SU-DHL-6 (cell line): ENCODE results near the gene TDRD6.

Source experiments
- H2AFZ ChIP-seq: fragments of 200-600 bp; sonication (generic); 2 replicates; pipeline ENCODE4 v1.6.1; 2014; ENCODE audit warnings: low read depth, mild to moderate bottlenecking, moderate library complexity, mixed read lengths, antibody characterized with exemption, low read length; ENCODE audit not compliant: severe bottlenecking
- H3F3A ChIP-seq: fragments of 200-600 bp; shearing (Covaris generic); 2 replicates; pipeline ENCODE4 v1.6.0; 2016; ENCODE audit warnings: antibody characterized with exemption, mild to moderate bottlenecking; ENCODE audit not compliant: insufficient read depth
- H3K27ac ChIP-seq: fragments of 200-600 bp; sonication (generic); 2 replicates; pipeline ENCODE4 v1.5.1; 2016; ENCODE audit warnings: low read depth, mild to moderate bottlenecking, low read length, moderate library complexity, mixed read lengths
- H3K27me3 ChIP-seq: fragments of 200-600 bp; sonication (generic), shearing (Covaris generic); 2 replicates; pipeline ENCODE4 v1.6.0; 2014; ENCODE audit warnings: mild to moderate bottlenecking, low read length
- H3K36me3 ChIP-seq: fragments of 200-600 bp; sonication (generic); 2 replicates; pipeline ENCODE4 v1.6.1; 2014; ENCODE audit warnings: mild to moderate bottlenecking, low read length, mixed read lengths
- H3K4me2 ChIP-seq: fragments of 300-600, 200-600 bp; shearing (Covaris generic), sonication (generic); 2 replicates; pipeline ENCODE4 v1.6.0; 2014; ENCODE audit warnings: low read length, low read depth, mild to moderate bottlenecking; ENCODE audit not compliant: poor library complexity, severe bottlenecking
- H3K4me3 ChIP-seq: fragments of 200-600 bp; sonication (generic); 2 replicates; pipeline ENCODE4 v1.5.1; 2014; ENCODE audit warnings: antibody characterized with exemption, low read length, mild to moderate bottlenecking, mixed read lengths; ENCODE audit not compliant: insufficient read depth, poor library complexity, severe bottlenecking
- H3K79me2 ChIP-seq: fragments of 200-600 bp; sonication (generic); 2 replicates; pipeline ENCODE4 v1.6.1; 2014; ENCODE audit warnings: mild to moderate bottlenecking, low read length, moderate library complexity; ENCODE audit not compliant: insufficient read depth
- H3K9ac ChIP-seq: fragments of 200-600 bp; sonication (generic); 2 replicates; pipeline ENCODE4 v1.7.0; 2014; ENCODE audit warnings: mild to moderate bottlenecking, low read length
- H3K9me2 ChIP-seq: fragments of 200-600 bp; sonication (generic); replicated peaks from 2 replicates; pipeline ENCODE4 v1.6.1; 2014; ENCODE audit warnings: low read length; ENCODE audit not compliant: insufficient read depth
- H3K9me3 ChIP-seq: fragments of 200-600 bp; sonication (generic); 2 replicates; pipeline ENCODE4 v1.6.1; 2014; ENCODE audit warnings: low read length, mixed read lengths; ENCODE audit not compliant: insufficient read depth
- H4K20me1 ChIP-seq: fragments of 200-600 bp; sonication (generic); 2 replicates; pipeline ENCODE4 v1.6.1; 2014; ENCODE audit warnings: low read depth, mild to moderate bottlenecking, antibody characterized with exemption, low read length, moderate library complexity, mixed read lengths
- CTCF ChIP-seq: fragments of 200-600 bp; sonication (generic); IDR thresholded peaks from one replicate; pipeline ENCODE4 v1.5.1; 2017; ENCODE audit warnings: antibody characterized with exemption, mild to moderate bottlenecking, low read length, moderate library complexity; ENCODE audit not compliant: insufficient read depth, poor library complexity, severe bottlenecking
- EZH2phosphoT487 ChIP-seq: fragments of 200-600 bp; sonication (generic), shearing (Covaris generic); conservative IDR thresholded peaks from 2 replicates; pipeline ENCODE4 v1.6.1; 2018; ENCODE audit warnings: mild to moderate bottlenecking, antibody characterized with exemption, low read length, moderate library complexity, mixed read lengths

The TDRD6 gene

GRCh38 chr6:46704562-46704961 is 16.9 kb downstream of the TDRD6 start:
- Histone ChIP-seq H2AFZ (no peak overlapping the region), H3K27ac (no peak overlapping the region)

GRCh38 chr6:46706464-46706863 is 18.8 kb downstream of the TDRD6 start:
- Histone ChIP-seq H3K36me3 (peaks cover 23% of the 10 kb centered on the region), H3F3A (0 out of 2 replicates have a peak, but pooled peaks cover 2% of the 10 kb centered on the region), H3K9me2 (no peaks in the 10 kb centered on the region), H3K4me2 (no peak overlapping the region), H3K79me2 (no peaks in the 10 kb centered on the region), H4K20me1 (no peaks in the 10 kb centered on the region), H3K27ac (no peak overlapping the region), H3K9ac (no peak overlapping the region), H3K27me3 (no peaks in the 10 kb centered on the region), H2AFZ (no peak overlapping the region), H3K4me3 (no peak overlapping the region), H3K9me3 (no peaks in the 10 kb centered on the region)
- TF ChIP-seq EZH2phosphoT487 (no peak), CTCF (no peak)

More at GRCh38 chr6:46704562-46704961, 16.9 kb downstream of the TDRD6 start:
- H3K27me3 ChIP-seq = no peaks in the 10 kb centered on the region
- TF ChIP-seq CTCF (peak; percentile 45), EZH2phosphoT487 (no peak)
- H3K9ac ChIP-seq = no peak overlapping the region
- H4K20me1 ChIP-seq = no peaks in the 10 kb centered on the region
- H3F3A ChIP-seq = peaks cover 2% of the 10 kb centered on the region; the same call in 1 of the 2 replicates
- no peak overlapping the region for H3K4me3 ChIP-seq
- H3K79me2 ChIP-seq = no peaks in the 10 kb centered on the region
- peaks cover 41% of the 10 kb centered on the region for H3K36me3 ChIP-seq
- H3K4me2 ChIP-seq = no peak overlapping the region
- H3K9me3 ChIP-seq = no peaks in the 10 kb centered on the region
- no peaks in the 10 kb centered on the region for H3K9me2 ChIP-seq

- H3K9ac ChIP-seq = no peak overlapping the region
- TF ChIP-seq CTCF (no peak), EZH2phosphoT487 (no peak)
- H2AFZ ChIP-seq = no peak overlapping the region
- H3K27ac ChIP-seq = no peak overlapping the region
- H3K9me2 ChIP-seq = no peaks in the 10 kb centered on the region
- no peaks in the 10 kb centered on the region for H3K36me3 ChIP-seq
- H3F3A ChIP-seq = no peaks in the 10 kb centered on the region
- H3K79me2 ChIP-seq = no peaks in the 10 kb centered on the region
- no peaks in the 10 kb centered on the region for H3K9me3 ChIP-seq
- no peak overlapping the region for H3K4me3 ChIP-seq
- H3K27me3 ChIP-seq = no peaks in the 10 kb centered on the region
- no peaks in the 10 kb centered on the region for H4K20me1 ChIP-seq
- H3K4me2 ChIP-seq = no peak overlapping the region
Measured at GRCh38 chr6:46711491-46711890, 23.8 kb downstream of the TDRD6 start.
